Measurements from ENCODE around the gene EHD1. TPM values are rescaled to one million over a fixed set of nuclear protein-coding genes. Genes with fewer than 3 reads are reported as not detected.

The EHD1 gene
- total RNA-seq, 4 donors from 2014 or later, result 35.2 to 93.9 (median 42.6) TPM

DNA sequence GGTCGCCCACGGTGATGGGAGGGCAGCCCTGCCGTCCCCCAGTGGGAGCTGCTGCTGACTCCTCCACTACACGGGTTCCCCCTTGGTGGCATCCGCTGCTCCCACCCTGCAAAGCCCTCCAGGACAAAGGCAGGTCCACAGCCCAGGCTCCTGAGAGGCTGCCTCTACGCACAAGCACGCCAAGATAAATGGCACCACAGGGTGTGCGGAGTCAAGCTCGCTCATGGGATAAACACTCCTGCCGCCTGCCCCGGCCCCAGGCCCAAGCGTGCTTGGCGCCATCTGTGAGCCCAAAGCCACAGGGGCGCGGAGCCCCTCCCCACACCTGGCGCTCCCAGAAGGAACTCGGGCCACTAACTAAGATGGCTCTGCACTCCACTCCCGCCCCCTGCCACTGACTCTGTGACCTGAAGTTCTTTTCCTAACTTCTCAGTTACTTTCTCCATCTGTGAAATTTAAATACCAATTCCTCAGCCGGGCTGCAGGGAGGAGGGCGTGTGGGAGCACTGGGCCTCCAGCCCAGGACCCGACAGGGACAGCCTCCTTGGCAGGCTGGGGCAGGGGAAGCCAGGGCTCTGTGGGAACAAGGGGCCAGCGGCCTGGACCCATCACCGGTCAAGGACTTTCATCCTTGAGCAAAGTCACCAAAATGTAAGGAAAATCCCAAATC lies 14.9 kb downstream of the EHD1 start:
- H3K4me1 ChIP-seq, result peaks cover 0 to 77% (median 65%) of the 10 kb centered on the region in 4 donors
- H3K4me3 ChIP-seq, result peak overlapping the region in 2 of 4 donors; percentile 0 to 5
- H3K36me3 ChIP-seq, result peaks cover 0 to 15% (median 0%) of the 10 kb centered on the region in 3 donors
- no peaks in the 10 kb centered on the region for H3K9me3 ChIP-seq
- TF ChIP-seq POLR2A (IDR thresholded peaks at IDR 0.05), result no peak
- peak in 1 of 2 donors; percentile 3 for TF ChIP-seq EP300 (IDR thresholded peaks at IDR 0.05)
- no peak for DNase-seq (ENCODE audit: low spot score in 2 of 2)
- H3K27me3 ChIP-seq, result no peaks in the 10 kb centered on the region
- H3K27ac ChIP-seq, result peak overlapping the region; percentile 79 to 90 (median 86)
- 29 to 47% methylated on average over 23 of the region's 23 CpGs for WGBS, 2 donors

DNA sequence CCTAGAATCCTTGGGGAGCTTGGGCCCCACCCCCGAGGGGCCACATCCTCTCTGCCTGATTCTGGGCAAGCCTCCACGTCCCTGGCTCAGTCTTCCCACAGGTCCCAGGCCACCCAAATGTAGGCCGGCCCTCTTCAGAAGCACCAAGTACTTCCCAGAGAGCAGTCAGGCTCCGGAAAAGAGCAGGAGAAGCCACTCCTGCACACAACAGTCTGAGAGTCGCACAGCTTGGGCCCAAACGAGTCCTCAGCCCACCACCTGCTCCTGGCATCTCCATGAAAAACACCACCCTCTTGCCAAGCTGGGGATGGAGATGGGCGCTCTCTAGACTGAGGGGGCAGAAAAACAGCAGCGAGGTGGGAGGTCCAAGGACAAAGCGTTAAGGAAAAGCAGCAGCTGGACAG lies 15.4 kb downstream of the EHD1 start:
- no peak for DNase-seq (ENCODE audit: low spot score in 2 of 2)
- Histone ChIP-seq H3K27ac (peak overlapping the region; percentile 79 to 90 (median 86)), H3K9me3 (no peaks in the 10 kb centered on the region), H3K4me3 (no peak overlapping the region), H3K27me3 (no peaks in the 10 kb centered on the region), H3K36me3 (peaks cover 0 to 19% (median 0%) of the 10 kb centered on the region in 3 donors), H3K4me1 (peaks cover 0 to 77% (median 64%) of the 10 kb centered on the region in 4 donors)
- WGBS, 2 donors, result 31 to 37% methylated on average over 7 to 9 of the region's 9 CpGs
- TF ChIP-seq EP300 (IDR thresholded peaks at IDR 0.05) (no peak), POLR2A (IDR thresholded peaks at IDR 0.05) (no peak)
- TF ChIP-seq, protein P1, sequence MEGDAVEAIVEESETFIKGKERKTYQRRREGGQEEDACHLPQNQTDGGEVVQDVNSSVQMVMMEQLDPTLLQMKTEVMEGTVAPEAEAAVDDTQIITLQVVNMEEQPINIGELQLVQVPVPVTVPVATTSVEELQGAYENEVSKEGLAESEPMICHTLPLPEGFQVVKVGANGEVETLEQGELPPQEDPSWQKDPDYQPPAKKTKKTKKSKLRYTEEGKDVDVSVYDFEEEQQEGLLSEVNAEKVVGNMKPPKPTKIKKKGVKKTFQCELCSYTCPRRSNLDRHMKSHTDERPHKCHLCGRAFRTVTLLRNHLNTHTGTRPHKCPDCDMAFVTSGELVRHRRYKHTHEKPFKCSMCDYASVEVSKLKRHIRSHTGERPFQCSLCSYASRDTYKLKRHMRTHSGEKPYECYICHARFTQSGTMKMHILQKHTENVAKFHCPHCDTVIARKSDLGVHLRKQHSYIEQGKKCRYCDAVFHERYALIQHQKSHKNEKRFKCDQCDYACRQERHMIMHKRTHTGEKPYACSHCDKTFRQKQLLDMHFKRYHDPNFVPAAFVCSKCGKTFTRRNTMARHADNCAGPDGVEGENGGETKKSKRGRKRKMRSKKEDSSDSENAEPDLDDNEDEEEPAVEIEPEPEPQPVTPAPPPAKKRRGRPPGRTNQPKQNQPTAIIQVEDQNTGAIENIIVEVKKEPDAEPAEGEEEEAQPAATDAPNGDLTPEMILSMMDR (IDR thresholded peaks at IDR 0.05), result no peak

DNA sequence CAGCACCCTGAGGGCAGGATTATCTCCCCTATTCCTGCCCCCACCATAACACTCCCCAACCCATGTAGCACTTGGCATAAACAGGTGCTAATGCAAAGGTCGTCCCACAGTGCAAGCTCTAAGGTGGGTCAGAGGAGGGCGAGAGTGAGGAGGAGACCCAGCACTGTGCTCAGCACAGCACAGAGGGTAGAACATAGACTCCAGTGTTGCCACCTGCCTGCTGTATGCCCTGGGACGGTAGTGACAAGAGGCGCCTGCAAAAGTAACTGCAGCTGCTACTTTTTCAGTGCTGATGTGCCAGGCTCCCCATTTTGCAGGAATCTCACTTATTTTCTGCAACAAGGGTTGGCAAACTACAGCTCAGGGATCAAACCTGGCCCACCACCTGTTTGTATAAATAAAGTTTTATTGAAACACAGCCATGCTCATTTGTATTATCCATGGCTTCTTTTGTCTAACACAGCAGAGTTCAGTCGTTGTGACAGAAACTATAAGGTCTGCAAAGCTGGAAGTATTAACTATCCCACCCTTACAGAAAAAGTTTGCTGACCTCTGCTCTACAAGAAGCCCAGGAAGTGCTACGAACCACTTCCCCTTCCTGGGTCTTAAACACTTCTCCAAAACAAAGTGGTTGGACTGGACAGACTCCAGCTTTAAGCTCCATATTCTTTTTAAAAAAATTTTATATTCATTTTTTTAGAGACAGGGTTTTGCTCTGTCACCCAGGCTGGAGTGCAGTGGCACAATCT lies 17.0 kb downstream of the EHD1 start:
- H3K27ac ChIP-seq, result peak overlapping the region in 3 of 4 donors; percentile 86 to 90 (median 87)
- no peak overlapping the region for H3K4me3 ChIP-seq
- peaks cover 0 to 19% (median 0%) of the 10 kb centered on the region in 3 donors for H3K36me3 ChIP-seq
- no peak for DNase-seq (ENCODE audit: low spot score in 2 of 2)
- H3K9me3 ChIP-seq, result no peaks in the 10 kb centered on the region
- TF ChIP-seq EP300 (IDR thresholded peaks at IDR 0.05) (no peak), POLR2A (IDR thresholded peaks at IDR 0.05) (no peak)
- TF ChIP-seq, protein P1 (IDR thresholded peaks at IDR 0.05), result no peak
- no peaks in the 10 kb centered on the region for H3K27me3 ChIP-seq
- peaks cover 0 to 86% (median 74%) of the 10 kb centered on the region in 4 donors for H3K4me1 ChIP-seq
- WGBS, 2 donors, result 85 to 86% methylated on average over 6 of the region's 6 CpGs

DNA sequence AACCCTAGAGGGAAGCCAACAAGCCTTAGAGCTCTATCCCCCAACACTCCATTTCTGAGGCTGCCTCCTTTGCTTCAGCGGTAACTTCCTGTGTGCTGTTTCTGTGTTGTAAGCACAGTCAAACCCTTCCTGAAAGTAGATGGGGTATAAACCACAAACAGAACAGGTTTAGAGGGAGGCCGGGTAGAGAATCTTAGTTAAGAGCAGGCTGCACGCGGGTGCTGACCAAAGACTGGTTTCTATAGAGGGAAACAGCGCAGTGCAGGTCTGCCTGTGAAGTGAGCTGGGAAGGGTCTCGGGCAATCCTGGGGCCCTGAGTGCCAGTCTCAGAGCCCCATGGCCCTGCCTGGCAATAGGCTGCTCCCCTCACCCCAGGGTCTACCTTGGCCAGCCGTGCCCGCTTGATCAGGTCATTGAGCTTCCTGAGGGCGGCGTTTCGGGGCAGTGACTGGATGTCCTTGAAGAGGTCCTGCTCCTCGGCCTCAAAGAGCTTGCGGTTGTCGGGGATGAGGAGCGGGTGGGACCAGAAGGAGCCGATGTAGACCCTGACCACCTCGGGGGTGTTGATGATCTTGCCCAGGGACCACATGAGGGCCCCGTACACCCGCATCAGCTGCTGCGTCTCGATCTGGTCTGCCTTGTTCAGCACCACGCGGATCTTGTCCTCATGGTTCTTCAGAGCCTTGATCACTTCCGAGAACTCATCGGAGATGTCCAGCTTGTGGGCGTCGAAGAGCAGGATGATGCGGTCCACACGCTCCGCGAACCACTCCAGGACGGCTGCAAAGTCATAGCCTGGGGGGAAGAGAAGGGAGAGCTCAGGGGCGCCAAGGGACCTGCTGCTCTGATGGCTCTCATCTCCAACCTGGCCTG lies 18.6 kb downstream of the EHD1 start:
- Histone ChIP-seq H3K9me3 (no peaks in the 10 kb centered on the region), H3K4me3 (no peak overlapping the region), H3K36me3 (peaks cover 0 to 19% (median 0%) of the 10 kb centered on the region in 3 donors), H3K27me3 (no peaks in the 10 kb centered on the region), H3K27ac (peak overlapping the region in 2 of 4 donors; percentile 56 to 69), H3K4me1 (peaks cover 0 to 89% (median 82%) of the 10 kb centered on the region in 4 donors)
- no peak for DNase-seq (ENCODE audit: low spot score in 2 of 2)
- TF ChIP-seq POLR2A (IDR thresholded peaks at IDR 0.05) (no peak), EP300 (IDR thresholded peaks at IDR 0.05) (no peak)
- TF ChIP-seq, protein P1 (IDR thresholded peaks at IDR 0.05), result no peak
- WGBS, 2 donors, result 91% methylated on average over 18 to 33 of the region's 33 CpGs
